Caco-2 (cell line): ENCODE measurements around the gene SH3BP4. TPM values are rescaled to one million over a fixed set of nuclear protein-coding genes. Genes with fewer than 3 reads are reported as not detected.

Source experiments
- BruUV-seq: library from RNA; stranded (reverse); fragments of 400-500 nt; replicated peaks from 2 replicates; lab custom pipeline; 2021; lab: Mats Ljungman, UMichigan
- CTCF ChIA-PET: fragments of 300-600 bp; sonication (Branson Sonifier 250); formaldehyde crosslinking; loops from one replicate; lab custom pipeline; 2022; ENCODE audit warnings: antibody characterized with exemption; lab: Charles Lee
- POLR2A ChIA-PET: fragments of 300-600 bp; sonication (Branson Sonifier 250); formaldehyde crosslinking; loops from one replicate; lab custom pipeline; 2022; ENCODE audit warnings: antibody characterized with exemption; lab: Charles Lee
- DNase-seq, 2 experiments: peaks; one replicate each; pipeline versions ENCODE4 v3.0.0 to v3.0.0-alpha.2; 2020 to 2022
- H3K27me3 ChIP-seq: replicated peaks from 2 replicates; pipeline ENCODE4 v1.6.0; 2011; ENCODE audit warnings: low read length; ENCODE audit not compliant: control insufficient read depth, insufficient read depth
- H3K36me3 ChIP-seq: 2 replicates; pipeline ENCODE4 v1.5.1; 2011; ENCODE audit warnings: low read length; ENCODE audit not compliant: control insufficient read depth, insufficient read depth
- H3K4me1 ChIP-seq: fragments of 250-450 bp; sonication (Bioruptor Pico); 2 replicates; pipeline ENCODE4 v1.5.1; 2020; ENCODE audit warnings: mild to moderate bottlenecking
- H3K4me3 ChIP-seq: 2 replicates; pipeline ENCODE4 v1.5.1; 2011; ENCODE audit warnings: low read depth, mild to moderate bottlenecking, control low read depth, low read length
- H3K9me3 ChIP-seq: fragments of 250-450 bp; sonication (Bioruptor Pico); 2 replicates; pipeline ENCODE4 v1.5.1; 2020; ENCODE audit warnings: mild to moderate bottlenecking, moderate library complexity
- H3K27ac Mint-ChIP-seq: one replicate; pipeline ENCODE4 v1.8.0; 2022; ENCODE audit warnings: mixed read lengths; ENCODE audit not compliant: unreplicated experiment
- H3K27me3 Mint-ChIP-seq: one replicate; pipeline ENCODE4 v1.8.0; 2022; ENCODE audit warnings: mixed read lengths; ENCODE audit not compliant: insufficient read depth, unreplicated experiment
- H3K36me3 Mint-ChIP-seq: one replicate; pipeline ENCODE4 v1.8.0; 2022; ENCODE audit warnings: mild to moderate bottlenecking, mixed read lengths; ENCODE audit not compliant: insufficient read depth, unreplicated experiment
- H3K4me1 Mint-ChIP-seq: one replicate; pipeline ENCODE4 v1.8.0; 2022; ENCODE audit warnings: low read depth, mixed read lengths; ENCODE audit not compliant: unreplicated experiment
- H3K4me3 Mint-ChIP-seq: one replicate; pipeline ENCODE4 v1.8.0; 2022; ENCODE audit warnings: mild to moderate bottlenecking, moderate library complexity, mixed read lengths; ENCODE audit not compliant: unreplicated experiment
- H3K9me3 Mint-ChIP-seq: one replicate; pipeline ENCODE4 v1.8.0; 2022; ENCODE audit warnings: mixed read lengths; ENCODE audit not compliant: unreplicated experiment
- CTCF ChIP-seq, 2 experiments: fragments of 200-600 bp in 1 of 2; IDR thresholded peaks; 1 replicate in 1 of 2; 2 replicates in 1 of 2; pipeline versions ENCODE4 v1.5.1 to v1.8.0; 2011 to 2022; ENCODE audit warnings: antibody characterized with exemption in 1 of 2, control low read depth in 1 of 2, inconsistent platforms in 1 of 2, low read depth in 1 of 2, low read length in 1 of 2, mild to moderate bottlenecking in 1 of 2, moderate library complexity in 1 of 2; ENCODE audit not compliant: insufficient read depth in 1 of 2, severe bottlenecking in 1 of 2, unreplicated experiment in 1 of 2
- intact Hi-C: fragments of 100-400 bp; cut with micrococcal nuclease; formaldehyde crosslinking; loops from one replicate; pipeline ENCODE4 v1.10.0; 2022; ENCODE audit not compliant: unreplicated experiment
- total RNA-seq: library from RNA; stranded (reverse); gene quantifications from 2 replicates; pipeline ENCODE4 v1.2.3, GENCODE V29; 2022

Gene SH3BP4
- total RNA-seq, 1 experiment from 2014 or later, result 29.9 TPM

DNA sequence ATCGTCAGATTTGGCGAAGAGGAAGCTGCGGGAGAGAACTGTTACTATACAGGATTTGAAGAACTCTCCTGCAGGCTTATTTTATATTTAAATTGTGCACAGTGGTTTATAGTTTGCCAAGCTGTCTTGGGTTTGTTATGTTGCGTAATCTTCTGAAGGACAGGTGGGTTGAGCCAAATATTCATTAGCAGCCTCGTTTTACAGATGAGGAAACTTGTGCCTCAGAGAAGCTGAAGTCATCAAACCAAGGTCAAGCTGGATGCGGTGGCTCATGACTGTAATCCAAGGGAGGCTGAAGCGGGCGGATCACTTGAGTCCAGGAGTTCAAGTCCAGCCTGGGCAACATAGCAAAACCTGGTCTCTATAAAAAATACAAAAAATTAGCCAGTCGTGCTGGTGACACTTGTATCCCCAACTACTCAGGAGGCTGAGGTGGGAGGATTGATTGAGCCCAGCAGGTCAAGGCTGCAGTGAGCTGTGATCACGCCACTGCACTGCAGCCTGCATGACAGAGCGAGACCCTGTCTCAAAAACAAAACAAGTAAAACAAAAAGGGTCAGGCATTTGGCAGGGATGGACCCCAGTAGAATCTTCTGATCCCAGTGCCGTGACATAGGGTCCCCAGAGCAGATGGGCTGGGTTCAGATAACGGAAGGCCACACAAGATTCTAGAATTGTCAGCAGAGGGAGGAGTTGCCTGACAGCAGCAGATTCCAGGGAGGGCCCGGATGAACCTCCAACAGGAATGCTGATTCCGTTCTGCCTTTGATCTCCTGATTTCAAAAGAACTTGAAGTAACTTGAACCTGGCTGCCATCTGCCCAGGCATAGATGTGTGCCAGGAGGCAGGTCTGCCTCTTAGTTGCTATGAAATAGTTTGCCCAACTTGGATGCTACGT lies 50.6 kb downstream of the SH3BP4 start:
- no peak for DNase-seq
- Mint-ChIP-seq H3K4me3 (peak overlapping the region; percentile 27), H3K36me3 (peaks cover 32% of the 10 kb centered on the region), H3K4me1 (peaks cover 33% of the 10 kb centered on the region), H3K9me3 (no peaks in the 10 kb centered on the region), H3K27ac (peak overlapping the region; percentile 52), H3K27me3 (no peaks in the 10 kb centered on the region)
- no peak overlapping the region for H3K4me3 ChIP-seq
- ChIA-PET CTCF (no interaction called here), POLR2A (no interaction called here)
- no peaks in the 10 kb centered on the region for H3K27me3 ChIP-seq
- no TSS peak for BruUV-seq
- no peaks in the 10 kb centered on the region for H3K36me3 ChIP-seq
- no peak for TF ChIP-seq CTCF (IDR thresholded peaks at IDR 0.05; ENCODE audit: insufficient read depth in 1 of 2, low read depth in 1 of 2, low read length in 1 of 2, severe bottlenecking in 1 of 2, unreplicated experiment in 1 of 2)
- intact Hi-C loops, result no loop called here
- no peaks in the 10 kb centered on the region for H3K9me3 ChIP-seq
- peaks cover 92% of the 10 kb centered on the region for H3K4me1 ChIP-seq

GRCh38 chr2:235003096-235003775 lies 51.4 kb downstream of the SH3BP4 start:
- Histone ChIP-seq H3K4me1 (peaks cover 92% of the 10 kb centered on the region), H3K27me3 (no peaks in the 10 kb centered on the region), H3K9me3 (no peaks in the 10 kb centered on the region), H3K4me3 (no peak overlapping the region), H3K36me3 (no peaks in the 10 kb centered on the region)
- TF ChIP-seq CTCF (IDR thresholded peaks at IDR 0.05; ENCODE audit: insufficient read depth in 1 of 2, low read depth in 1 of 2, low read length in 1 of 2, severe bottlenecking in 1 of 2, unreplicated experiment in 1 of 2), result no peak
- ChIA-PET POLR2A (no interaction called here), CTCF (no interaction called here)
- BruUV-seq, result no TSS peak
- intact Hi-C loops, result no loop called here
- peaks cover 32% of the 10 kb centered on the region for H3K36me3 Mint-ChIP-seq
- peaks cover 36% of the 10 kb centered on the region for H3K4me1 Mint-ChIP-seq
- peak overlapping the region; percentile 52 for H3K27ac Mint-ChIP-seq
- no peaks in the 10 kb centered on the region for H3K9me3 Mint-ChIP-seq
- DNase-seq, result no peak
- H3K27me3 Mint-ChIP-seq, result no peaks in the 10 kb centered on the region
- H3K4me3 Mint-ChIP-seq, result peak overlapping the region; percentile 27

- BruUV-seq, result no TSS peak
- Mint-ChIP-seq H3K9me3 (no peaks in the 10 kb centered on the region), H3K27me3 (no peaks in the 10 kb centered on the region), H3K4me1 (peaks cover 37% of the 10 kb centered on the region), H3K36me3 (peaks cover 25% of the 10 kb centered on the region), H3K27ac (peak overlapping the region; percentile 52), H3K4me3 (no peak overlapping the region)
- no peaks in the 10 kb centered on the region for H3K27me3 ChIP-seq
- ChIA-PET CTCF (no interaction called here), POLR2A (no interaction called here)
- no peak for TF ChIP-seq CTCF (IDR thresholded peaks at IDR 0.05; ENCODE audit: insufficient read depth in 1 of 2, low read depth in 1 of 2, low read length in 1 of 2, severe bottlenecking in 1 of 2, unreplicated experiment in 1 of 2)
- no peak for DNase-seq
- H3K4me3 ChIP-seq, result no peak overlapping the region
- intact Hi-C loops, result no loop called here
- peaks cover 91% of the 10 kb centered on the region for H3K4me1 ChIP-seq
- H3K9me3 ChIP-seq, result no peaks in the 10 kb centered on the region
- H3K36me3 ChIP-seq, result no peaks in the 10 kb centered on the region
Measured at GRCh38 chr2:235004329-235004903, 52.6 kb downstream of the SH3BP4 start.
